Uterine smooth muscle cell (primary cell): ENCODE results near the gene PTPN13. TPM values are rescaled to one million over a fixed set of nuclear protein-coding genes. Genes with fewer than 3 reads are reported as not detected.

Experiments used
- total RNA-seq: library from RNA; depleted of rRNA; stranded (reverse); fragments of >200 nt; gene quantifications from 2 replicates; pipeline ENCODE4 v1.2.3, GENCODE V29; 2014

The PTPN13 gene, protein sequence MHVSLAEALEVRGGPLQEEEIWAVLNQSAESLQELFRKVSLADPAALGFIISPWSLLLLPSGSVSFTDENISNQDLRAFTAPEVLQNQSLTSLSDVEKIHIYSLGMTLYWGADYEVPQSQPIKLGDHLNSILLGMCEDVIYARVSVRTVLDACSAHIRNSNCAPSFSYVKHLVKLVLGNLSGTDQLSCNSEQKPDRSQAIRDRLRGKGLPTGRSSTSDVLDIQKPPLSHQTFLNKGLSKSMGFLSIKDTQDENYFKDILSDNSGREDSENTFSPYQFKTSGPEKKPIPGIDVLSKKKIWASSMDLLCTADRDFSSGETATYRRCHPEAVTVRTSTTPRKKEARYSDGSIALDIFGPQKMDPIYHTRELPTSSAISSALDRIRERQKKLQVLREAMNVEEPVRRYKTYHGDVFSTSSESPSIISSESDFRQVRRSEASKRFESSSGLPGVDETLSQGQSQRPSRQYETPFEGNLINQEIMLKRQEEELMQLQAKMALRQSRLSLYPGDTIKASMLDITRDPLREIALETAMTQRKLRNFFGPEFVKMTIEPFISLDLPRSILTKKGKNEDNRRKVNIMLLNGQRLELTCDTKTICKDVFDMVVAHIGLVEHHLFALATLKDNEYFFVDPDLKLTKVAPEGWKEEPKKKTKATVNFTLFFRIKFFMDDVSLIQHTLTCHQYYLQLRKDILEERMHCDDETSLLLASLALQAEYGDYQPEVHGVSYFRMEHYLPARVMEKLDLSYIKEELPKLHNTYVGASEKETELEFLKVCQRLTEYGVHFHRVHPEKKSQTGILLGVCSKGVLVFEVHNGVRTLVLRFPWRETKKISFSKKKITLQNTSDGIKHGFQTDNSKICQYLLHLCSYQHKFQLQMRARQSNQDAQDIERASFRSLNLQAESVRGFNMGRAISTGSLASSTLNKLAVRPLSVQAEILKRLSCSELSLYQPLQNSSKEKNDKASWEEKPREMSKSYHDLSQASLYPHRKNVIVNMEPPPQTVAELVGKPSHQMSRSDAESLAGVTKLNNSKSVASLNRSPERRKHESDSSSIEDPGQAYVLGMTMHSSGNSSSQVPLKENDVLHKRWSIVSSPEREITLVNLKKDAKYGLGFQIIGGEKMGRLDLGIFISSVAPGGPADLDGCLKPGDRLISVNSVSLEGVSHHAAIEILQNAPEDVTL (N-terminal part only)
- total RNA-seq, result 69.2 and 91.1 TPM in 2 replicates

DNA sequence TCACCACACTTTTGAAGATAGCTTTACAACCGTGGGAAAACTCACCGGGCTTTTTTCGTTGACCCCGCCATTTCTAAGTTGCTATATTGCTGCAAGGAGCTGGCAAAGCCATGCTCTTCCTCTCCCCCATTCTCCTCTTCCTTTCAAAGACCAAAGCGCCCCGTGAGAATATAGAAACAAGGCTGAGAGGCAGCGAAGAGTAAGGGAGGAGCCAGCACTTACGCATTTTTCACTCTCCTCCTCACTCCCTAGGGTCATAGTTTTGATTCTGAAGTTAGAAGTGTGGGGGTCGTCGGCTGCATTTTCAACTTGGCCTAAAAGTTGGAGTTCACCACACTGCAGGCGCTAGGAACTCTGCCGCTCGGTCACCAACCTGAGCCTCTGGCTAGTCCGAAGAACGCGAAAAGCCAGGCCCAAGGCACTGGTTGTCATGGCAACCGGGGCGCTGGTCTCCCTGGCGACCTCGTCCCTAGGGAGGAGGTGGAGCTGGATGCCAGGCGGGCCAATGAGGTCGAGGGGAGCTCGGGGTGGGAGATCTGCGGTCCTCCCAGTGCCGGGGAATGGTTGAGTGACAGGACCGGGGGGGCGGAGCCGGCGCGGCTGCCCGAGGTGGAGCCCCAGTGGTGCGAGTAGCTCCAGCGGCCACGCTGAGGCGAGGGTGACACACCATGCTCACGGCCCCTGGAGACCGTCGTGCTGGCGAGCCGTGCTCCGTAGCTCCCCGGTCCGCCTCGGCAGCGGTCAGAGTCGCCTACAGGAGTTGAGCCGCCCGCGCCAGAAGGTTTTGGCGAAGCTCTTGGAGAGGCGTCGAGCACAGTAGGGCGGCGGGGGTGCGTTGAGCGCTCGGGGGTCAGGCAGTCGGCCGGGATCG lies at the start of gene PTPN13:
Gene PTPN13 (plus strand): TSS at position 628 of the 871 bp plus-strand sequence. CDS start 40,942 bp downstream, outside the sequence.

DNA sequence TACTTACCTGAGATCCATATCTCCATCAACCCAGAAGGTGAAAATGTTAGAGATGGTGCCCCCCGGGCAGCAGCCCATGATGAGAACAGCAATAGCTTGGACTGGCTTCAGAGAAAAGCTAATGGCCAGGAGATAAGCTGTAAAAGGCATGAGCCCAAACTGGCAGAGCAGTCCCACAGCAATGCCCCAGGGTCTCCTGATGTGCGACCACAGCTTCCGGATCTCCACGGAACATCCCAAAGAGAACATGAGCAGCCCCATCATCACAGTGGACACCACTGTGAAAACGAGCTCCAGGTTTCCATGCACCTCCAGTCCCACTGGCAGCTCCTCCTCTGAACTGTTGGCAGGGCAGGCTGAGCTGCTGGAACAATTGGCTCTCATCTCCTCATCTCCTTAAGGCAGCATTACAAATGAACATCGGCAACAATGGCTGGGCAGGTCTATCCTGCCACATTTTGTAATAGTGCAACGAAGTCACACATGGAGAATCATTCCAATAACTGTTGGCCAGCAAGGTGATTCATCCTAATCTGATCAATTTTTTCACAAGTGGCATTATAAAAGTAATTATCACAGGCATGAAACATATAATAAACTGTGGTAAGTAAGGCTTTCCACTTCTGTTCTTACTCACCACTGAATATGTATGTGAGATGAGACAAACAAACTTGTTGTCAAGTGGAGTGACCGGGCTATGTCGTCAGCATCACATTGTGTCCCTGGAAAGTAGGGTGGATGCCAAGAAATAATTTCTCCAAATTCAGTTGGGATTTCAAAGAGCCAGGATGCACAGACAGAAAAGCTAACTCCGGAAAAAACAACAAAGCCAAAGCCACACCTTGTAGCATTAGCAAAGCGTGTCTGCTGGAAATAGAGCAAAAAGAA lies 254.9 kb downstream of the PTPN13 start, which contains the start of gene SLC10A6:
Gene SLC10A6 (minus strand): TSS at position 653 of the 888 bp plus-strand sequence. CDS start 269 bp downstream, at position 384.

Other genes starting within 250 kb of the PTPN13 start
- gene MAPK10, start 234.3 kb upstream of the PTPN13 start, total RNA-seq, result 21.1 and 23.4 TPM in 2 replicates